ENCODE data around the gene SOHLH1.

The SOHLH1 gene

DNA sequence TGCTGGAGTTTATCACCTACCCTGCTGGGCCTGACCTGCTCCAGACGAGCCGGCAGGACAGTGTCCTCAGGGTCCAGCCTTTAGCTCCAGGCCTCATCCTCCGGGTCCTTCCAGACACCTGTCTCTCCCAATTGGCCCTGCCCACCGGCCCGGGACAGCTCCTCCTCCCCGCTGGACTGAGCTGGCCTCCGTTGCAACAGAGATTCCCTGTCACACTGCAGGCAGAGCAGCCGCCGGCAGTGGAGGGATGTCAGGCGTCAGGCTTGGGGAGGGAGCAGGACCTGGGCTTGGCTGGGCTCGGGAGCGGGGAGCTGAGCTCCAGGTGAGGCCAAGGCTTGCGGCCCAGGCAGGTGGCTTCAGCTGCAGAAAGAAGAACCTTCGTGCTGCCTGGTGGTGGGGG, 4.4 kb upstream of the SOHLH1 start:
- DNase-seq (ENCODE audit: low spot score) = no peak

DNA sequence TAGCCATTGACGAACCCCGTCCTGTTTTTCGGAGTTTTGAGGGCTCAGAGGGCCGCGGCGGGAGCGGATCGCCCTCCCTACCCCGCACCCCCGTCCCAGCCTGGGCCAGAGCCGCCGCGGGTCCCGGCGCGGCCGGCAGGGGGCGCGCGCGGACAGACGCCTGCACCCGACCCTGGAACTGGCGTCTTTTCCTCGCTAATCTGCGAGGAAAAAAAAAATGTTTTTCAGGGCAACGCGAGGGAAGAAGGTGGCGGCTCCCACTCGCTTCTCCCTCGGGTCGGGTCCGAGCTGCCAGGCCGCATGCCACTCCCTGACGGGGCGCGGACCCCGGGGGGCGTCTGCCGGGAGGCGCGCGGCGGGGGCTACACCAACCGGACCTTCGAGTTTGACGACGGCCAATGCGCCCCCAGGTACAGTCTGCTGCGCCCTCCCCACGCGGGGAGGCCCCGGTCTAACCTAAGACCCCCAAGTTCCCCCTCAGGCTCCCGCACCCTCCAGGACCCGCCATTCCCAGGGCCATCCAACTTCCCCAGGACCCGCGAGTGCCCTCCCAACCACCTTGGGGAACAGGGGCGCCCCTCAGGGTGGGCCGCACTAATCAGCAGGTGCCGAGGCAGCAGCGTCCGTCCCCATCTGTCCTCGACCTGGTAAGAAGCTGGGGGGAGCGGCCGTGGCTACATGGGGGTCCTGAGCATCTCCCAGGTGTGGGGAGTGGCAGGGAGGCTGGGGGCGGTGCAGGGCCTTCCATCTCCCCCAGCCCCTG, 2.9 kb upstream of the SOHLH1 start, which contains the start of gene KCNT1:
Gene KCNT1 (plus strand): TSS at position 227 of the 763 bp plus-strand sequence. CDS start 74 bp downstream, at position 301.
- peak; percentile 35 for DNase-seq (ENCODE audit: low spot score)

DNA sequence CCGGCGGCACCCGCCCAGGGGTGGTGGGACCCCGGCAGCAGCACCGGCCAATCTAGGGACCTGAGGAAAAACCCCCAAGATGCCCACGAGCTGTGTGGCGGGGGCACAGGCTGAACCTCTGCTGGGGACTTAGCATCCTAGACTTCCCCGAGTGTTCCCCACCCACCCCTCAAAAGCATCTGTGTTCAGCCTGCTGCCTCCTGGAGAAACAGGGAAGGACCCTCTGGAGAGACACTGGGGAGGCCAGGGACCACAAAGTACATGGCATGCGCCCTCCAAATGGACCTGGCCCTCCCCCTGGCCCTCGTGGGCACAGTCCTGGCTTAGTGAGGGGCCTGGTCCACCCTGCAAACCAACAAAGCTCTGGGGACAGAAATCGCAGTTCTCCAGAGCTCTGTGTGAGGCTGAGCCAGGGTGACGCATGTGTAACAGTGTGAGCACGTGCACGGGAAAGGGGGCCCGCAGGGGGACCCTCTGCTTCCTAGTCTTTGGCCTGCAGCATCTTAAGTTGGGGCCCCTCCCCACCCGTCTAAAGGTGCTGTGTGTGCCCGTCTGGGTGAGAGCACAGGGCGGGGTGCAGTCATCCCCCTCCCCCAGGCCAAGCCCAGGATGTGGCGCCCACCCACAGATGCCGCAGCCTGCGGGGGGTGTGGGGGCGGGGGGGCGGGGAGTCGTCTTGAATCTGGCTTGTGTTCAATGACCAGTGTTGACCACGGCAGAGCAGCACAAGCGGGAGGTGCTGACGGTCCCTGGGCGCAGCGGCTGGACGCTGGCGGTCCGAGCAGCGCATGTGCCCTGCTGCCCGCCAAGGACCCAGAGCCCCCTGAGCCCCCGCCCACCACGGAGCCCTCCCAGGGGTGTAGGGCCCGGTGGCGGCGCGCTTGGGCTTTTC, 2.0 kb upstream of the SOHLH1 start:
- no peak for DNase-seq (ENCODE audit: low spot score)

GRCh38 chr9:135700525-135700924, 1.2 kb upstream of the SOHLH1 start:
- no peak for DNase-seq (ENCODE audit: low spot score)

GRCh38 chr9:135698767-135699166, 514 bp downstream of the SOHLH1 start:
- no peak for DNase-seq (ENCODE audit: low spot score)

GRCh38 chr9:135698236-135698635, 1.0 kb downstream of the SOHLH1 start:
- no peak for DNase-seq (ENCODE audit: low spot score)

DNA sequence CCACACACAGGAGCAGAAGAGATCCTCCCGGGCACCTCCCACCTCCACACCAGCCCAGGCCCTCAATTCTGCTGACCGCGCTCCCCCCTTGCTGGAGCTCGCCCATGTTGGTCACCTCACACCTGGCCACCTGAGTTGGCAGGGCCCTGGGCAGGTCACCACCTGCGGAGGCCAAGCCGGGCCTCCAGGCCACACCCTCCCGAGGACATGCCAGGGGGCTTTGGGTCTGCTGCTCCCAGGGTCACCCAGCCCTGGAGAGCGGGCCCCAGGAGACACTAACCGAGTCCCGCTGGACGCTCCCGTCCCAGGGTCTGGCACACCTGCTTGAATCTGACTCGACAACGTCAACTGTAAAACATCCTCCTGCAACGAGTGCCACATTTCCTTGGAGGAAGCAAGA, 2.1 kb downstream of the SOHLH1 start:
- no peak for DNase-seq (ENCODE audit: low spot score)

DNA sequence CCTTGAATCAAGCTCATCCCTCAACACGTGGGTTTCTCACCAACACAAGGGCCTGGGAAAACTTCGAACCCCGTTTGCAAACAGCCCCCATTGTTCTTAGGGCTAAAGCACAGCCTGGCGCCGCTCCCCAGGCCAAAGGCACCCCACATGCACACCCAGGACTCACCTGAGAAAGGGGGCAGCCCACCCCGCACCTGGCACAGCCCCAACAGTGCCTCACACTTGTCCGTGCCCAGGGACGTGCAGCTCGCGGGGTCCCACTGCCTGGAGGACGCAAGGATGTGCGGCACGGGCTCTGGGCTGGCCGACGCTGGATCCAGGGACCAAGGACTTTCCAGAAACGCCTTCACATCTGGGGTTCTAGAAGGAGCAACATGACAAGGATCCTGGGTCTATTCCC, 2.8 kb downstream of the SOHLH1 start:
- DNase-seq (ENCODE audit: low spot score) = no peak

GRCh38 chr9:135695642-135696041, 3.6 kb downstream of the SOHLH1 start:
- DNase-seq (ENCODE audit: low spot score) = no peak

DNA sequence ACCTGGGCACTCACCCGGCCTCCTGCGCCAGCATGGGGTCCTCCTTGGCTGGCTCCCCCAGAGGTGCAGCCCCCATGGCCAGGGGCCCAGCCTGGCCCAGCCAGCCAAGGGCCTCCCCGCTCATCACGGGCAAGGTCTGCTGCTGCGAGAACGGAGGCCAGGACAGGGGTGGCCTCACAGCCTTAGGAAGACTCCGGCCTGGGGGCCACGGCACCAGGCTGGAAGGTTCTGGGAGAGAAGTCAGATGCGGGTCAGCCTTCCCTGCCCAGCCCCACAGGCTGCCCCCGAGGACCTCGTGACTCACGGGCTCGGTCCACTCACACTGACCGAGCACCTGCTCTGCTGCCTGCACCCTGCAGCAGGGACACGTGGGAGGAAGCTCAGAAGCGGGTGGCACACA, 4.2 kb downstream of the SOHLH1 start:
- DNase-seq (ENCODE audit: low spot score) = no peak

DNA sequence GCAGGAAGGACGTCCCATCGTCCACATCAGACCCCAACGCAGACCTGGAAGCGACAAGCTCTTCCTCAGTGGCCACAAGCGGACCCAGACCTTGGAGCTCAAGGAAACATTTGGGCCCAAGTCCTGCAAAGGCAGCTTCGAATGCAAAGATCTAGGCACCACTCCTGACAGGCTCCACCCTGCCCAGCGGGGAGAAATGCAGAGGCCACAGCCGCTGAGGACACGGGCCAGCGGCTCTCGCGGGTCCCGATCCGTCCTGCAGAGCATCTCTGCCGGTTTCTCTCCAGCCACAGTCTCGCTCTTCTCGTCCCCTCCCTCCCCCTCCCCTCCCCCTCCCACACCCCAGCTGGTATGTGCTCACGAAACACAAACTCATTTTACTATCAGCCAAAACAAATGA, 4.9 kb downstream of the SOHLH1 start:
- DNase-seq (ENCODE audit: low spot score) = no peak

- DNase-seq (ENCODE audit: low spot score) = no peak
Measured at GRCh38 chr9:135693771-135694170, 5.5 kb downstream of the SOHLH1 start.

DNA sequence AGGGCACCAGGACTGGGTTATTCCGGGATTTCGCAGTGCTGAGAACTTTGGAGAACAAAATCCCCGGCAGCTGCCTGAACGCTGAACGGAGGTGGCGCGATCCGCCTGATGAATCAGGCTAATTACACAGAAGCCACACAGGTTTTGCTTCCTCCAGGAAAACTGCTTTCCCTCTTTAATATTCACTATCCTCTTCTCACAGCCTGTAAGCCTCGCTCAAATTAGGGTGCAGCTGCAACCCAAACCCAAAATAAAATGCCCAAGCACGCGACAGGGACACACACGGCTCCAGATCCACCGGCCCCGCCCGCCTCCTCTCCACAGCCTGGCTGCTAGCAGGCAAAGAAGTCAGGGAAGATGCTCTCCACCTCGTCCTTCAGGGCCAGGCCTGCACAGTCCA, 6.0 kb downstream of the SOHLH1 start:
- DNase-seq (ENCODE audit: low spot score) = no peak

DNA sequence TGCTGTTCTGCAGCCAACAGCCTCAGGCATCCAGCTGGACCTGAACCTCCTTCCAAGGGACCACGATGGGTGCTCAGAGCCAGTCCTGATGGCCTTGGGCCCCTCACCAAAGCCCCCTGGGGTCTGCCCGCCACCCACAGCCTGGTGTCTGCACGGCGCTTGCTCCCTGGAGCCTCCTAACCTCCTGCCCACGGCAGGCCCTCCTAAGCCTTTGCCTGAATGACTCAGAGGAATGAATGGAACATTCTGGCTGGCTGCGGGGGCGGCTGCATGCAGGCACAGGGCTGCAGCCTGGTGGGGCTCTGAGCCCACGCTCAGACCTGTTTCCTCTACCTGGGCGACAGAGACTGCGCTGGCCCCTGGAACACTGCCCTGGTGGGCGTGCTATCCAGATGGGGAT, 6.9 kb downstream of the SOHLH1 start:
- no peak for DNase-seq (ENCODE audit: low spot score)

- no peak for DNase-seq (ENCODE audit: low spot score)
Measured at GRCh38 chr9:135690836-135691570, 8.3 kb downstream of the SOHLH1 start.

DNA sequence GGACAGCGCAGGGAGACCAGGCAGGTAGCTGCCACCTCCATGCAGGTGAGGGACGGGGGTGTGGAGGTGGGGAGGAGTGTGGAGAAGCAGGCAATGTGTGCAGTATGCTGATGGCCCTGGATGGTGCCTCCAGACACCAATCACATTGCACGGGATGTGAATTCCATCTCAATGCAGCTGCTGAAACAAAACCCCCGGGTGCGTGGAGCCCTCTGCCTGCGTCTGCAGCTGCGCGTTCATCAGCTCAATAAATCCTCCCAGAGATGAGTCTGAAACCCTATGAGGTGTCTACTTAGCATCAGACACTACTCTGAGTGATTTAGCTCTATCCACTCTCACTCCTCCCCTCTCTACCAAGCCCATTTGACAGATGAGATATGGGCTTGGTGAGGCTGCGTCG, 10.3 kb downstream of the SOHLH1 start:
- no peak for DNase-seq (ENCODE audit: low spot score)

DNA sequence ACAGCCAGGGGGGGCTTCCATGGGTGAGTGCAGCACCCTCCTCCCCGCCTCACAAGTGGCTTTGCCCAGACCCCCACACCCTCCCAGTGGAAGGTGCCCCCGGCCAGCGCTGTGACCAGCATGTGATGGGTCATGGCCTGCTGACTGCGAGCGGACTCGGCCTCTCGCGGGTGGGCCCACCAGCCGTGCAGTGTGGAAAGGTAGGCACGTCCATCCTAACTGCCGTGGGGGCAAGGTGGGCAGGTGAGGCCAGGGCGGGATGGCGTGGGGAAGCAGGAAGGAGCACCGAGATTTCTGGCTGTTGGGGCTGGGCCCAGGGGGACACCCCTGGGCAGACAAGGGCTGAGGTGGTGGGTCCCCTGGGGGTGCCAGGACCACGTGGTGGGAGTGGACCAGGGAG, 12.1 kb downstream of the SOHLH1 start:
- no peak for DNase-seq (ENCODE audit: low spot score)

GRCh38 chr9:135684691-135685090, 14.6 kb downstream of the SOHLH1 start:
- DNase-seq (ENCODE audit: low spot score) = no peak

- DNase-seq (ENCODE audit: low spot score) = no peak
Measured at GRCh38 chr9:135683401-135684034, 15.8 kb downstream of the SOHLH1 start.

DNA sequence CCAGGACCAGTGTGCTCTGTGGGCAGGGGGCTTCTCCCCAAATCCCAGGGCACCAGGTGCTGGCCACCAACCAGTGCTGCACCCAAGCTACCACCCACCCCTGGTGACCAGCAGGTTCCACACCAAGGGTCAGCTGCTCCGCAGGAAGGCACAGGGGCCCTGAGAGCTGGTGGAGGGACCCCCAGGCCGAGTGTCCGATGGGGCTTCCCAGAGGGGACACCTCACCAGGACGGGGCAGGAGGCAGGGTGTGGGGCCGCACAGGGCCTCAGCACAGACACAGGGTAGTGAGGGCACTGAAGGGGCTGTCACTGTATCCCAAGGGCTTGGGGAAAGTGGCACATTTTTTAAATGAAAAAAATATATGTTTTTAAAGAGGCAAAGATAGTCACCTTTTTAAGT, 18.1 kb downstream of the SOHLH1 start:
- DNase-seq (ENCODE audit: low spot score) = no peak

DNA sequence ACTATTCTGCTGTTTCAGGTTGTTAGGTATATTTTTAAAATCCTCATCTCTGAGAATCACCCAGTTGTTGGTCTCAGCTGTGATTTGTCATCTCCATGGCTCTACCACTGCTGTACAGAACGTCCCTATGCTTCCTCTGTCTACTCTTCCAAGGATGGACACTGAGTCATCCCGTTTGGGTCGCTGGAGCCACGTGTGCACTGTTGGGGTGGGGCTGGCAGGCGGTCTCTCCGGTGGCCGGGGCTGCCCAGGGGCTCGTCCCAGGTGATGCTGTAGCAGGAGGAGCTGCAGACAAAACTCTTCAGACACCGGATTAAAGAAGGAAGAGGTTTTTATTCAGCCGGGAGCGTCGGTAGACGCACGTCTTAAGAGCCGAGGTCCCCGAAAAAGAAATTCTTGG, 19.2 kb downstream of the SOHLH1 start:
- no peak for DNase-seq (ENCODE audit: low spot score)
